SK-N-MC (cell line): ENCODE results near the gene ADAMTS15.

Experiments
- EZH2 ChIP-seq: fragments of 200-600 bp; sonication (generic); IDR thresholded peaks from one replicate; pipeline ENCODE4 v1.6.1; 2017; ENCODE audit warnings: antibody characterized with exemption
- POLR2AphosphoS5 ChIP-seq: IDR thresholded peaks from 2 replicates; pipeline ENCODE4 v1.6.1; 2012; ENCODE audit warnings: mild to moderate bottlenecking, low read depth, low read length, borderline replicate concordance

GRCh38 chr11:130434521-130435223 lies 13.8 kb upstream of the ADAMTS15 start:
- TF ChIP-seq EZH2: no peak
- TF ChIP-seq POLR2AphosphoS5: no peak
